HG03159 (cell line): ENCODE measurements around the gene NKX2-1.
"Not testable (repeated sequence)": the region's sequence is repeated elsewhere in the genome, so short reads cannot be mapped to it uniquely, and the experiment has no call there.

Experiments used
- ATAC-seq: cut with Tn5 transposase; IDR thresholded peaks from one replicate; pipeline ENCODE4 v1.9.1; 2021; ENCODE audit warnings: mild to moderate bottlenecking, moderate library complexity; ENCODE audit not compliant: unreplicated experiment

NKX2-1 gene

GRCh38 chr14:36505892-36506731, 13.9 kb downstream of the NKX2-1 start:
- no peak for ATAC-seq

- no peak for ATAC-seq
Observed at GRCh38 chr14:36505181-36505815, 14.7 kb downstream of the NKX2-1 start.

- ATAC-seq, result no peak
Observed at GRCh38 chr14:36504771-36505175, 15.3 kb downstream of the NKX2-1 start.

GRCh38 chr14:36503771-36504741, 16.0 kb downstream of the NKX2-1 start:
- ATAC-seq, result no peak

- ATAC-seq, result no peak
Observed at GRCh38 chr14:36502558-36503508, 17.2 kb downstream of the NKX2-1 start.

GRCh38 chr14:36498938-36499337, 21.1 kb downstream of the NKX2-1 start:
- no peak for ATAC-seq

- no peak for ATAC-seq
Observed at GRCh38 chr14:36496346-36496745, 23.7 kb downstream of the NKX2-1 start.

- no peak for ATAC-seq
Observed at GRCh38 chr14:36495666-36496065, 24.4 kb downstream of the NKX2-1 start.

- no peak for ATAC-seq
Observed at GRCh38 chr14:36493761-36494160, 26.3 kb downstream of the NKX2-1 start.

GRCh38 chr14:36485773-36486172, 34.3 kb downstream of the NKX2-1 start:
- no peak for ATAC-seq

- ATAC-seq, result no peak
Observed at GRCh38 chr14:36479344-36479743, 40.7 kb downstream of the NKX2-1 start.

GRCh38 chr14:36478782-36479181, 41.2 kb downstream of the NKX2-1 start:
- no peak for ATAC-seq

- ATAC-seq, result no peak
Observed at GRCh38 chr14:36477266-36477665, 42.8 kb downstream of the NKX2-1 start.

GRCh38 chr14:36476061-36476460, 44.0 kb downstream of the NKX2-1 start:
- not testable (repeated sequence) for ATAC-seq

GRCh38 chr14:36474593-36474992, 45.4 kb downstream of the NKX2-1 start:
- no peak for ATAC-seq

GRCh38 chr14:36471431-36471830, 48.6 kb downstream of the NKX2-1 start:
- ATAC-seq, result no peak

- no peak for ATAC-seq
Observed at GRCh38 chr14:36467332-36467731, 52.7 kb downstream of the NKX2-1 start.
